ENCODE data around the gene LRMDA.

The LRMDA gene

DNA sequence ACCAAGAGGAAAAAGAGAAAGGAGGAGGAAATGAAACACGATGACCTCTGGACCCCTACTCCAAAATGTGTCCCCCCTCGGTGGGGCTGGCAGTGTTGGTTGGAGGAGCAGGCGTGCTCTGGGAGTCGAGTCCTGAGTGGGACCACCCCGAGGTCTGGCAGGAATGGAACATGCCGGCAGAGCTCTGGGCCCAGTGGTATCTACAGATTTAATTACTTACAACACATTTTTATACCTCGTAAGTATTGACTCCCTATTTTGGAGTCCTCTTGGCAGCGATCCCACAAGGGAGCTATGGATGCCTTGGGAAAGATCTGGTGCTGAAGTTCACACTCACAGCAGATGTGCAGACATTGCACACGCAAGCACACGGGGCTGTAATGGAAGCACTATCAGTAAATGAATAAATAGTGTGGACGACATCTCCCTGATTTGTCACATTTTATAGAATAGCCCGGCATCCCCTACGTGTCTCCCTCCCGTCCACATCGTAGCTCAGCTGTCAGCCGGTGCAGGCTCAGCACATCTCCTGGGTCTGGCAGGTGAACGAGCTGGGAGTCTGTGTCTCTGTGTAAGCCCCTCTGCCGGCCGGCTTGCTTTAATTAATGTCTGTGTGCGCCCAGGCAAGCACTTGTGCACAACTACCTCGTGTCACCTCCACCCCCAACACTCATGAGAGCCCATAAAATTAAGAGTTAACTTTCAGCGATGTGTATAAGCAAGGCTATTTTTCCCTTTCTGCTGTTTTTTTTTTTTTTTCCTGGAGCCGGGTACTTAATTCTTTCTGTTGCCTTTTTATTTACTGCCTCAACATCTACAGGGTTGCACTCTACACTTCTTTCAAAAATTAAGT is 603.2 kb downstream of the LRMDA start:
- peaks cover 8% of the 10 kb centered on the region for H3K9me3 ChIP-seq (ENCODE audit: severe bottlenecking)
- TF ChIP-seq, protein P1, sequence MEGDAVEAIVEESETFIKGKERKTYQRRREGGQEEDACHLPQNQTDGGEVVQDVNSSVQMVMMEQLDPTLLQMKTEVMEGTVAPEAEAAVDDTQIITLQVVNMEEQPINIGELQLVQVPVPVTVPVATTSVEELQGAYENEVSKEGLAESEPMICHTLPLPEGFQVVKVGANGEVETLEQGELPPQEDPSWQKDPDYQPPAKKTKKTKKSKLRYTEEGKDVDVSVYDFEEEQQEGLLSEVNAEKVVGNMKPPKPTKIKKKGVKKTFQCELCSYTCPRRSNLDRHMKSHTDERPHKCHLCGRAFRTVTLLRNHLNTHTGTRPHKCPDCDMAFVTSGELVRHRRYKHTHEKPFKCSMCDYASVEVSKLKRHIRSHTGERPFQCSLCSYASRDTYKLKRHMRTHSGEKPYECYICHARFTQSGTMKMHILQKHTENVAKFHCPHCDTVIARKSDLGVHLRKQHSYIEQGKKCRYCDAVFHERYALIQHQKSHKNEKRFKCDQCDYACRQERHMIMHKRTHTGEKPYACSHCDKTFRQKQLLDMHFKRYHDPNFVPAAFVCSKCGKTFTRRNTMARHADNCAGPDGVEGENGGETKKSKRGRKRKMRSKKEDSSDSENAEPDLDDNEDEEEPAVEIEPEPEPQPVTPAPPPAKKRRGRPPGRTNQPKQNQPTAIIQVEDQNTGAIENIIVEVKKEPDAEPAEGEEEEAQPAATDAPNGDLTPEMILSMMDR (IDR thresholded peaks at IDR 0.05; ENCODE audit: low read depth, low read length) = peak; percentile 14; the same call in 1 of the 2 replicates
- peak; percentile 67 for DNase-seq
- H3K27ac ChIP-seq = no peak overlapping the region
- H3K27me3 ChIP-seq (ENCODE audit: insufficient read depth, low read depth, severe bottlenecking) = no peaks in the 10 kb centered on the region
- H3K4me3 ChIP-seq (ENCODE audit: low read depth, low read length) = no peak overlapping the region
- H3K36me3 ChIP-seq = no peaks in the 10 kb centered on the region

DNA sequence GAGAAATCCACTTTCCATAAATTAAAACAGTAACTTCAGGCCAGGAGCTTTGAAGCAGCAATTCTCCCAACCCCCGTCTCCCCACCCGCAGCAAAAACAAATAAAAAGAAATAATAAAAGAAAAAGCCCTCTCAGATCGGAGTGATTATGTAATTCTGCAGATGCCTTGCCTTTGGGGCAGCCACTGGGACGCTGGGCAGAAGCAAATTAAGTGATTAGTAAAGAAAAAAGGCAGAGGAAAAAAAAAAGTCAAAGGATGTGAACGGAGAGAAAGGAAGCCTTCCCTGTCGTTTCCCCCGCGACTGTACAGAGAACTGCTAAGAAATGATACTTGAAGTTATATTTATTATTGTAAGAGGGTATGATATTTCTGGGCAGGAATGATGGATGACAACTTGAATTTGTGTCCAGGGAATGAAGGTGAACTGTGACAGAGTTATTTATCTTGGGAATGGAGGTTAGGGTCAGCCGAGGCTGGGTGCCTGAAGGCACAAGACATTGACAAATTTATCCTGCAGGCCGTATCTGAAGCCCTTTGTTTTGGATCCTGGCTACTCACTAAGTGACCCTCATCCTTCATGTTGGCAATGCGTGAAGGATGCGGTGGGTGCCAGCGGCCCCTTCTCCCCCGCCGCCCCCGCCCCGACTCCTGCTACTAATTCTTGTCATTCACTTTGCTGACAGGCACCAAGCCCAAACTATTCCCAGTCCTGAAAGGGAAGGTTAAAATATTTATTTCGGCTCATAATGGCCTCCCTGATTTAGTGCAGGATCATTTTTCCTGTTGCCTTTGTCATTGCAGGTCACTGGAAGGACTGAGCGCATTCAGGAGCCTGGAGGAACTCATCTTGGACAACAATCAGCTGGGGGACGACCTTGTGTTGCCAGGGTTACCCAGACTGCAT is 604.0 kb downstream of the LRMDA start:
- H3K4me3 ChIP-seq (ENCODE audit: low read depth, low read length) = no peak overlapping the region
- H3K27me3 ChIP-seq (ENCODE audit: insufficient read depth, low read depth, severe bottlenecking) = no peaks in the 10 kb centered on the region
- no peak for DNase-seq
- peaks cover 8% of the 10 kb centered on the region for H3K9me3 ChIP-seq (ENCODE audit: severe bottlenecking)
- TF ChIP-seq, protein P1 (IDR thresholded peaks at IDR 0.05; ENCODE audit: low read depth, low read length) = no peak
- no peaks in the 10 kb centered on the region for H3K36me3 ChIP-seq
- no peak overlapping the region for H3K27ac ChIP-seq

DNA sequence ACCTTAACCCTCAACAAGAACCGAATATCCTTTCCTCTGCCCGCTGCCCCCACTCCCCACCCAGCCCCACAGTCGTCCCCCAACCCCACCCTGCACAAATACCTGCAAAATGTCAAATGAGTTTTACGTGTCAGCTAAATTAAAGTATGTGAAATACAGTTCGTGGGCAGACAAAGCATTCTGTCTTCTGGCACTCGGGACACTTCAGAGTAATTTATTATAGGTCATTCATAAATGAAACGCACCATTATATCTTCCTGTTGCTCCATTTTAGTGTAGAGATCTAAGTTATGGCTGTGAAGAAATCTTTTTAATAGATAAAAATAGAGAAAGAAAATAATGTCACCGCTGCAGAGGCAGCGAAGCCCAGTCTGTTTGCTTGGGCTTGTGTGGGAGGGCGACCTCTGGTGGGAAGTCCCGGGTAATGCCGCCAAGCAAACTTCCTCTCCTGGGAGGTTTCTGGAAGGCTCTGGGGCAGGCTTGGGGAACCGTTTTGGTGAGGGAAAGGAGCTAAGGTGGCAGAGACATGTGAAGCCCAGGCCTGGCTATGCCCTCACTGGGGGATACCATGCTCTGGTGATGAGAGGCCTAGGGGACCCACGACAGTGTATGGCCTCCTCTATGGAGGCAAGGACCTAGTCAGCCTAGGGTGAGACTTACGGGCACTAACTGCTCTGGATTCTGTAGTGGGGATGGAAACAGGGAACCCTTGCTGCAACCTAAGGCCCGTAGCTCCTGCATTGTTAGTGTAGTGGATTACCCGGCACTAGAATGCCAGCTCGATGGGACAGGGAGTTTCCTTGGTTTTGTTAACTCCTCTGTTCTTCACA is 604.9 kb downstream of the LRMDA start:
- no peak overlapping the region for H3K27ac ChIP-seq
- H3K36me3 ChIP-seq = no peaks in the 10 kb centered on the region
- peak; percentile 67 for DNase-seq
- no peaks in the 10 kb centered on the region for H3K27me3 ChIP-seq (ENCODE audit: insufficient read depth, low read depth, severe bottlenecking)
- H3K9me3 ChIP-seq (ENCODE audit: severe bottlenecking) = peaks cover 8% of the 10 kb centered on the region
- TF ChIP-seq, protein P1 (IDR thresholded peaks at IDR 0.05; ENCODE audit: low read depth, low read length) = peak; percentile 85
- H3K4me3 ChIP-seq (ENCODE audit: low read depth, low read length) = no peak overlapping the region

DNA sequence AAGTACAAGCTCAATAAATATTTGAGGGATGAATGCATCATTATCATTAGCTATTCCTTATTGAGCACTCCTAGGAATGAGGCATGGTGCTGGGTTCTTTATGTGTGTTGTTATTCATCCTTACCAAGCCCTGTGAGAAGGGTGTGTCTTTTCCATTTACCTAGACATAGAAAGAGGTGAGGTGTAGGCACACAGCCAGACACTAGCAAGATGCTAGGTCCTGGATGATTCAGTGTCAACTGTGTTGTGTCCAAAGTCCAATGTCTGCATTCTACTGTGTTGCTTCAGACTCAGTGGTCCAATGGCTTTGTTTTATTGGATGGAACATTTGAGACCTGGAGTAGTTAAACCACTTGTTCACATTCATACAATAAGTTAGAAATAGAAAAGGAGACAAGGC is 605.5 kb downstream of the LRMDA start:
- Histone ChIP-seq H3K36me3 (no peaks in the 10 kb centered on the region), H3K9me3 (ENCODE audit: severe bottlenecking) (peaks cover 8% of the 10 kb centered on the region), H3K27me3 (ENCODE audit: insufficient read depth, low read depth, severe bottlenecking) (no peaks in the 10 kb centered on the region), H3K4me3 (ENCODE audit: low read depth, low read length) (no peak overlapping the region), H3K27ac (no peak overlapping the region)
- TF ChIP-seq, protein P1 (IDR thresholded peaks at IDR 0.05; ENCODE audit: low read depth, low read length) = no peak
- DNase-seq = no peak

DNA sequence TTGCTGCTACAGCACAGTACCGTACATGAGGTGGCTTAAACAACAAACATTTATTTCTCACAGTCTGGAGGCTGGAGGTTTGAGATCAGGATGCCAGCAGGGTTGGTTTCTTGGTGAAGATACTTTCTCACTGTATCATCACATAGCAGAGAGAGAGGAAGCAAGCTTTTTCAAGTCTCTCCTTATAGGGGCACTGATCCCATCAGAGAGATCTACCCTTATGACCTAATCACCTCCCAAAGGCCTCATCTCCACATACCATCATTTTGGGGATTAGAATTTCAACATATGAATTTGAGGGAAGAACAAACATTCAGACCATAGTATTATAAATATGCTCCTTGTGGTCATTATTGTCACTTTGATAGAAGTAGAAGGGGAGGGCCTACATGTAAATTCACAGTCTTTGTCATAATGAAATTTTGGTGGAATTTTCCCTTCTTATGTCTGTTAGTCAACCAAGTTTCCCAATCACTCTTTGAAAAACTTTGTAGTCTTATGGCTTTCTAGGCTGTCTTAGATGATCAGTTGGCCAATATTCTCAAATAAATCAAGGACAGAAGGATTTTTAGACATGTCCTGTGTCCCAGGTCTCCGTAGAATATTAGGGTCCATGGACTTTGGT is 606.2 kb downstream of the LRMDA start:
- H3K9me3 ChIP-seq (ENCODE audit: severe bottlenecking) = peaks cover 8% of the 10 kb centered on the region
- TF ChIP-seq, protein P1 (IDR thresholded peaks at IDR 0.05; ENCODE audit: low read depth, low read length) = no peak
- no peaks in the 10 kb centered on the region for H3K27me3 ChIP-seq (ENCODE audit: insufficient read depth, low read depth, severe bottlenecking)
- H3K27ac ChIP-seq = no peak overlapping the region
- no peaks in the 10 kb centered on the region for H3K36me3 ChIP-seq
- no peak overlapping the region for H3K4me3 ChIP-seq (ENCODE audit: low read depth, low read length)
- no peak for DNase-seq

All from WERI-Rb-1 (cell line).